ENCODE results near the gene ROR2.
"Not testable (repeated sequence)": the region's sequence is repeated elsewhere in the genome, so short reads cannot be mapped to it uniquely, and the experiment has no call there.

The ROR2 gene

DNA sequence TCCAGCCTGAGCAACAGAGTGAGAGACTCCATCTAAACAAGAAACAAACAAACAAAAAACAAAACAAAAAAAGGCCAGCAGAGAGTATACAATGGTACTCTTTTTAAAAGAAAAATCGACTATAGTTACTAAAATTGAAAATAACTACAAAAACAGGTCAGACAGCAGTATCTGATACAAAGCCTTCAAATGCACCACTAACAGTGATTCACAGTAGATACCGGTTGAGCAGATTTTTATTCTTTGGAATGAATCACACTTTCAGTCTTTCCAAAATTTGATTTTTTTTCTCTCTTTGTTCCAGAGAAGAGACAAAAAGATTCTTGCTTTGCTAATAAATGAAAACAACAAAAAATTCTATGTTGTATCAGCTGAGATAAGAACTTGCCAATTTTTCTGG, 36.9 kb downstream of the ROR2 start:
- no peak for DNase-seq (ENCODE audit: extremely low read depth, low read depth)
- no peak for TF ChIP-seq CTCF (IDR thresholded peaks at IDR 0.05; ENCODE audit: low read depth, low read length)

GRCh38 chr9:91911657-91912056, 38.4 kb downstream of the ROR2 start:
- TF ChIP-seq CTCF (IDR thresholded peaks at IDR 0.05; ENCODE audit: low read depth, low read length): no peak
- DNase-seq (ENCODE audit: extremely low read depth, low read depth): no peak

GRCh38 chr9:91909256-91909655, 40.8 kb downstream of the ROR2 start:
- DNase-seq (ENCODE audit: extremely low read depth, low read depth): not testable (repeated sequence)

- no peak for DNase-seq (ENCODE audit: extremely low read depth, low read depth)
- no peak for TF ChIP-seq CTCF (IDR thresholded peaks at IDR 0.05; ENCODE audit: low read depth, low read length)
Measured at GRCh38 chr9:91908746-91909145, 41.3 kb downstream of the ROR2 start.

- no peak for DNase-seq (ENCODE audit: extremely low read depth, low read depth)
- TF ChIP-seq CTCF (IDR thresholded peaks at IDR 0.05; ENCODE audit: low read depth, low read length): no peak
Measured at GRCh38 chr9:91908293-91908623, 41.8 kb downstream of the ROR2 start.

- no peak for DNase-seq (ENCODE audit: extremely low read depth, low read depth)
- no peak for TF ChIP-seq CTCF (IDR thresholded peaks at IDR 0.05; ENCODE audit: low read depth, low read length)
Measured at GRCh38 chr9:91907484-91908292, 42.3 kb downstream of the ROR2 start.

DNA sequence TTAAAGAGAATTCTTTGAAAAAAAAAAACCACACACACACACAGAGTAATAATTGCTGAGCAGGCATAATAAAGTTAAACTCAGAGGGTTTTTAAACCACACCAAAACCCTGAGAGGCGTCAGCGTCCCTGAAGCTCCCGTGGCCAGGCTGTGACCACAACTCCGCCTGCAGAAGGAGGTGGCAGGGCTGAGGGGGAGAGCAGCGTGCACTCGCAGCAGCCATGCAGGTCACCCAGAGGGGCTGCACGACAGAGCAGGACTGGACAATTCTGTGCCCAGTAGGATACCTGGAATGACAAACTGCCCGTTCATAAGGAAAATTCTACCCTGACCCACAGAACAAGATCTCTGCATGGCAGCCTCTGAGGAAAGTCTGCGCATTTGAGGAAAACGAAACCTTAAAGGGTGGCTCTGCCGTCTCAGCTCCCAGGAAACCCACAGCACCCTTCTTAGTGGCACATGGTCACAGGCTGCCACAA, 44.0 kb downstream of the ROR2 start:
- no peak for DNase-seq (ENCODE audit: extremely low read depth, low read depth)
- TF ChIP-seq CTCF (IDR thresholded peaks at IDR 0.05; ENCODE audit: low read depth, low read length): no peak

DNA sequence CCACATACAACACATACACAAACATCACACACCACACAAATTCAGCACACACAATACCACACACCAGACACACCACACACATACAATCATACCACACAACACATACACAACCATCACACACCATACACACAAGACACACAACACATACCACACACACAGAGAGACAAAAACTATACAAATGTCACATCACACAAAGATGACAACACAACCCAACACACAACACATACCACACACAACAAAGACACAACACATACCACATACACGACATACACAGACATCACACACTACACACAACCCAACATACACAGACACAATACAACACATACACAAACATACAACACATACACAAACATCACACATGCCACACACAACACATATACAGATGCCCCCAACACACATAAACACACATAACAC, 44.8 kb downstream of the ROR2 start:
- no peak for DNase-seq (ENCODE audit: extremely low read depth, low read depth)
- TF ChIP-seq CTCF (IDR thresholded peaks at IDR 0.05; ENCODE audit: low read depth, low read length): no peak

Data from AG09319 (cell line).